ENCODE data around the gene RPTOR.
"Not testable (repeated sequence)": the region's sequence is repeated elsewhere in the genome, so short reads cannot be mapped to it uniquely, and the experiment has no call there.

RPTOR gene

DNA sequence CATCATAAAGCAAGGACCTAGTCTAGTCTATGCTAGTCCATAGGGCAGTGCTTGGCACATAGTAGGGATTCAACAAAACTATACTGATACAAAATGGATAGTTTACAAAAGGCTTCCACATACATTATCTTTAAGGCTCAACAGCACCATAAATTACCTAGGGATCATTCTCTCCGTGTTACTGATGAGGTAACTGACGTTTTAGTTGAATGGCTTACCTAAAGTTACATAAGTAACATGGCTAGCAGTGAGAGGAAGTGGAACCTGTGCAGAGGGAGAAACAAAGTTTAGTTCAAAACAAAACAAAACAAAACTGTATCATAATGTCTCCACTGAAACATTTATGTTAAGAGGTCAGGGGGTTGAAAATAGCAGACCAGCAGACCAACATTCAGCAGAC is 7.9 kb downstream of the RPTOR start:
- DNase-seq: no peak

DNA sequence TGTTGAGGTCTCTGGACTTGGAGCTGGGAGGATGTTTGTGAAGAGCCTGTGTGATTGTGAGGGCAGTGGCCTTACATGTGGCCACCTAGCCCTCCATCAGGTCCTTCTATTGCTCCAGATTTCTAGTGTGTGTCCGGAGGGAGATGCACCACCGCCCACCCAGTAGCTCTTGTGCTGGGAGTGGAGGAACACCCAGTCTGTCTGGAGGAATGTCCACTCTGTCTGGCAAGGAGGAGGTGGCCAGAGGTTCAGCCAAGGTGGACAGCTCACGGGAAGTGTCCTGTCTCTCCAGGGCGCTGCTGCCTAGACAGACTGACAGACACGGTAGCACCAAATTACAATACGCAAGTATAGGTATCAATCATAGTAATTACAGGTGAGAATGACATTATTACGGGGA is 10.6 kb downstream of the RPTOR start:
- no peak for DNase-seq

DNA sequence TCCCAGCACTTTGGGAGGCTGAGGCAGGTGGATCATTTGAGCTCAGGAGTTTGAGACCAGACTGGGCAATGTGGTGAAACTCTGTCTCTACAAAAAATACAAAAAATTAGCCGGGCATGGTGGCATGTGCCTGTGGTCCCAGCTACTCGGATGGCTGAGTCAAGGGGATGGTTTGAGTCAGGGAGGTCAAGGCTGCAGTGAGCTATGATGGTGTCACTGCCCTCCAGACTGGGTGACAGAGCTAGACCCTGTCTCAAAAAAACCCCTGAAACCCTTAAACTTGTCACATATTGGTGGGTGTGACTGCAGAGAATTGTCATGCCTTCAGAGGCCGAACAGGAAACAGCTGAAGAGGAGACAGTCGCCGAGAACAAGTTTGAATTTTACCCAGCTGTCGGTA is 13.4 kb downstream of the RPTOR start:
- no peak for DNase-seq

DNA sequence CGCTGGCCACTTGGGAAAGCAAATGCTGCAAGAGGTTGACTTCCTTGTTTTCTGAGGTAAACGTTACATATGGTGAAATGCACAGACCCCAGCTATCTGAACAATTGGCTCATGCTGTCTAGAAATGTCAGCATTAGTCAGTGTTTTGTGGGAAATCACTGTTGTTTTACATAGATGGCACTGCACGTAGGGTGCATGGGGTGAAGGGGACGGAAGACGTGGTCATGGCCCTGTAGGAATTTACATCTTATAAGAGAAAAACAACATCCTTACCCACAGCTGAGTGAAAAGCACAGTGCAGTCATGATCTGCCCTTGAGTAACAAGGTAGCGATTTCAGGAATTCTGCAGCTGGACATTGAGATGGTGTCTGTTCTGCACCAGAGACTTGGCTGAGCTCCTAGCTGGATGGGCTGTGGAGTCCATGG is 15.2 kb downstream of the RPTOR start:
- no peak for DNase-seq

DNA sequence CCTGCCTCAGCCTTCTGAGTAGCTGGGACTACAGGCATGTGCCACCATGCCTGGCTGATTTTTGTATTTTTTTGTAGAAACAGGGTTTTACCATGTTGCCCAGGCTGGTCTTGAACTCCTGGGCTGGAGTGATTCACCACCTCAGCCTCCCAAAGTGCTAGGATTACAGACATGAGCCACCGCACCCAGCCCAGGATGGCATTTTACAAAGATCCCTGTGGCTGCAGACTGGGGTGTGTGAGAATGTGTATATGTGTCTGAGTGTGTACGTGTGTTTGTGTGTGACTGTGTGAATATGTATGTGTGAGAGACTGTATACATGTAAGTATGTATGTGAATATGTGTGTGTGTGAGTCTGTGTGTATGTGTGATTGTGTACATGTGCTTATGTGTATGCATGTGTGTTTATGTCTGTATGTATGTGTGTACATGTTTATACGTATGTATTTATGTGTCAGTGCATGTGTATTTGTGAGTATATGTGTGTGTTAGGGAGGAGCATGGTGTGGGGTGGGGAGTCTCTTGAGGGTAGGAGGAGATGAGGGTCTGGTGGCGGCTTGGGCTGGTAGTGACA is 17.0 kb downstream of the RPTOR start:
- DNase-seq: no peak

DNA sequence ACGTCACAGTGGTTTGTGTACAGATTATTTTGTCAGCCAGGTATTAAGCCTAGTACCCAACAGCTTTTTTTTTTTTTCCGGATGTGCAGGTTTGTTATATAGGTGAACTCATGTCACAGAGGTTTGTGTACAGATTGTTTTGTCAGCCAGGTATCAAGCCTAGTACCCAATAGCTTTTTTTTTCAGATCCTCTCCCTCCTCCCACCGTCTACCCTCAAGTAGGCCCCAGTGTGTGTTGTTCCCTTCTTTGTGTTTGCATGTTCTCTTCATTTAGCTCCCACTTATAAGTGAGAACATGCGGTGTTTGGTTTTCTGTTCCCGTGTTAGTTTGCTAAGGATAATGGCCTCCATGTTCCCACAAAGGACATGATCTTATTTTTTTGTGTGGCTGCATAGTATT is 19.9 kb downstream of the RPTOR start:
- DNase-seq: no peak

DNA sequence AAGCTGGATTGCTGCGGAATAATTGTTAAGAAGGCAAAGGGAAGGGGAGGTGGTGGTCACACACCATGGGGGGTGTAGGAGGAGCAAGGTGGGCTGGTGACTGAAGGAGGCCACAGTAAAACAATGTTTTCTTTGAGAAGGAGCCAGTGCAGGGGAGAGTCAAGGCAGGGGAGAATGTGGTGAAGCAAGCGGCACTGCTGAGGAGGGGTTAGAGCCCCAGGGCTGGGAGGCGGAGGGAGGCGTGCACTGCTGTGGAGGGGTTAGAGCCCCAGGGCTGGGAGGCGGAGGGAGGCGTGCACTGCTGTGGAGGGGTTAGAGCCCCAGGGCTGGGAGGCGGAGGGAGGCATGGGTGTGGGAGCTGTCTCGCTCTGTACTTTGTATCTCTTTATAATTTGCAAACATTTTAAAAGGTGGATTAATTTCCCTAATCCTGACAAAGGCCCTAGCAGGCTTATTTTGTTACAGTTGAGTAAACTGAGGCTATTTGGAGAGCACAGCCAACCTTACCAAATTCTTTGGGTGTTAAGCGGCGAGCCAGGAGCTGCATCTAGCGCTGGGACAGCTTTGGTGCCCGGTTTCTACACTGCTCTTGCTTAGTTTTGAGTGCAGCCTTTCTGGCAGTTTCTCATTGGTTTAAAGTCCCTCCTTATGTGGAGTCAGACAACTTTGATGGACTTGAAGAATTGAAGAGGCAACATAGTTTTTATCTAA is 20.9 kb downstream of the RPTOR start:
- DNase-seq: no peak

DNA sequence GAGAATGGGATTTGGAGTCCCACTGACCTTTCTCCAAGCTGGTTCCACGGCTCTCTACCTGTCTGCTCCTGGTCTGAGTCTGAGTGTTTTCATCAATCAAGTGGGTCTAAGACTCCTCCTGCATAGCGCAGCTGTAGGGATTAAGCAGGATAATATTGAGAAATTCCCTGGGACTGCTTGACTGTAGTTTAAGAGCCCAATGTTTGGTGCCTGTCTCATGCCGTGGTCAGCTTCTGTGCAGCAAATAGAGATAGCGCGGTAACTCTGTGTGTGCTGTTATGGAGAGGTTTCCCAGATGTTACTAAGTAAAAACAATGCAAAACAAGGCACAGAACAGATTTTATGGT is 21.4 kb downstream of the RPTOR start:
- DNase-seq: no peak

DNA sequence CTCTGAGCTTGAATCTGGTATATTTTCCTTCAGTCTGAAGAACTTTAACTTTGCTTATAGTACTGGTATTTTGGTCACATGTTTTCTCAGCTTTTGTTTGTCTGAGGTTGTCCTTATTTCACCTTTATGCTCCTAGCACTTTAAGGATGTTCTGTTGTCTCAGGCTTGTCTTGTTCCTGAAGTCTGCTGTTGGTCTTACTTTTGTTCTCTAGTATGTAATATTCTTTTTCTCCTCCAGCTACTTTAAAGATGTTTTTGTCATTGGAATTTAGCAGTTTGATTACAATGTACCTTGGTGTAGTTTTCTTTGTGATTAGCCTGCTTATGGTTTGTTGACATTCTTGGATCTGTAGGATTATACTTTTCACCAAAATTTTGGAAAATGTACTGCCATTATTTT is 23.6 kb downstream of the RPTOR start:
- no peak for DNase-seq

DNA sequence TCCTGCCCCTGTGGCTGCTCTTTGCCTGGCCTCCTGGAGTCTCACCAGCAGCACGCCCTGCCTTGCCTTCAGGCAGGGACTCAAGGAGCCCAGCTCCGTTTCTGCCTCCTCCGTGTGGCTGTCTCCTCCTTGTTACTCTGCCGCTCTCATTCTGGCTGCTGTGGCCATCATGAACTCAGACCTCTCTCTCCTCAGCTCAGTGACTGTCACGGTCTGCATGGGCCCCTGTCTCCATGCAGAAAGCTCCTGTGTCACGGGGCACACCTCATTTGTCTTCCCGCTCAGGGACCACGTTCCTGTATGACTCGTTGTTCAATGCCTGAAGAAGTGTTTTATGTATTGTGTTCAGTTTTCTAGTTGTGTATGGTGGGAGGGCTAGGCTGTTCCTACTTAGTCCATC is 25.3 kb downstream of the RPTOR start:
- DNase-seq: no peak

DNA sequence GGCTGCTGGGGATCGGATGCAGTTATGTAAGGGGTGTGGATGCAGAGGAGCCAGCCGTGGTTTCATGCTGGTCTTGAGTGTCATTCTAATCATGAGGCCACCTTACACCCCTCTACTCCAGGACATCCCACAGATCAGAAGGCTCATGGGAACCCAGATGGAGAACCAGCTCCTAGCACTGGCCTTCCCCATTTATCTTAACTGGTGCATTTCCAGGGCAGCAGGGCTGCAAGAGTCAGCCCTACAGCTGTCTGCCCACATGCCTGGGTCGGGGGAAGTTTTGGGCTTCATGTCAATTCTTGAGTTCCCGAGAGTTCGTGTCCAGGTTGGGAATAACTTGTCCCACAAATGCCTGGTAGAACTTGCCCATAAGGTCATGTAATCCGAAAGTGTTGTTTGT is 29.1 kb downstream of the RPTOR start:
- DNase-seq: no peak

DNA sequence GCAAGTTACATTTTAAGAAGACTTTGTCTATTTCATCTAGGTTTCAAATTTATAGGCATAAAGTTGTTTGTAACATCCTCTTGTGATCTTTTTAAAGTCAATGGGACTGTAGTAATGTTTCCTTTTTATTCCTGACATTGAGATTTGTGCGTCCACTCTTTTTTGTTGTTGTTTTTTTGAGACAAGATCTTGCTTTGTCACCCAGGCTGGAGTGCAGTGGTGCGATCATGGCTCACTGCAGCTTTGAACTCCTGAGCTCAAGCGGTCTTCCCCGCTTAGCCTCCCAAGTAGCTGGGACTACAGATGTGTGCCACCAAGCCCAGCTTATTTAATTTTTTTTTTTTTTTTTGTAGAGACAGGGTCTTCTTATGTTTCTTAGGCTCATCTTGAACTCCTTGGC is 29.9 kb downstream of the RPTOR start:
- no peak for DNase-seq

DNA sequence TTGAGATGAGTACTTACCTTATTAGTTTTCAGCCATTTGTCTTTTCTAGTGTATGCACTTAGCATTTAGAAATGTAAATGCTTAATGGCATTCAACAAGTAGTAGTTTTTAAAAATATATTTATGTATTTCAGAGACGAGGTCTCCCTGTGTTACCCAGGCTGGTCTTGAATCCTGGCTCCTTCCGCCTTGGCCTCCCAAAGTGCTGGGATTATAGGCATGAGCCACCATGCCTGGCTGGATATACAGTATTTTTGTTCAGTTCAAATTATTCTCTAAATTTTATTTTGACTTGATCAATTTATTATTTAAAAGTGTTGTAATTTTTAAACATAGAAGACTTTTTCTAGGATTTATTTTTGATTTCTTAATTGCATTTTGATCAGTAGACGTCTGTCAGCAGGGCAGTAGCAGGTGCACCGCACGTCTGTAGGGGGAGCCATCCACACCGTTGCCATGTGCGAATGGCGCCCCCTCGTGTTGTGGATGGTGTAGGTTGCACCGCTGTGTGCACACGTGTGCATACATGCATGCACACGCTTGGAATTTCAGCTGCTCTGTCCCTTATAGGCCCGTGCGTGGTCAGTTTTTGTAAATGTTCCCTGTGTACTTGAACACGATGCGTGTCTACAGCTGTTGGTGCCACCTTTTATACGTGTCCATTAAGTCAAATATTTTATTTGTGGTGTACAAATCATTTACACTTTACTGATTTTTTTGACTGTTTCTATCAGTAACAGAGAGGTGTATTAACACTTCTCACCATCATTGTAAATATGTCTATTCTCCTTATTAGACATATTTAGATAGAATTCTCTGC is 30.6 kb downstream of the RPTOR start:
- peak; percentile 88 for DNase-seq

DNA sequence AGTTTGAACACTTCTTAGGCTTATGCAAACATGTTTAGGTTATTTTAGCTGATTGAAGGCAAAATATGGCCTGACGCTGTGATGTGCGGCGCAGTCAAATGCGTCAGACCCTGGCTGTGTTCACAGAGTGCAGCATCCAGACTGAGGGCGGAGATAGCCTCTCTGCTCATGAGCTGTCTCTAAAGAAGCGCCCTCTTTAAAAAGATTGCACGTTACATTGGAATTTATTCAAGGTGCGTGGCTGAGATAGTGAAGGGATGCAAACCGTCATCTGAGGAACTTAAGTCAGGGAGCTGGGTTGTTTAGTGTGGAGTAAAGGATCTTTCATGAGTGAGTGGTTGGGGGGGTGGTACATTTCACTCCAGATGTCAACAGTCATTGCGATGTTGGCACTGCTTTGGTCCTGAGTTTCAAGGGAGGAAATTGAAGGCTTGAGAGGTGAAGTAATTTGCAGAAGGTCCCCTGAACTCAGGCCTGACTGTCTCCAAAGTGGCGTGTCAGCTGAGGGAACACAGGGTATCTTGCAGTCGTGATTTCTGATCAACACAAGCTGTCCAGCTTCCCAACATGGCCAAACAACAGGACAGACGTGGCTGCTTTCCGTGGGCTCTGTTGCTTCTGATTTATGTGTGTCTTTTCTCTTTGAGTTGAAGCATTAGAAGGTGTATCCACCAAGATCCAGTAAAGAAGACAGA is 33.4 kb downstream of the RPTOR start:
- no peak for DNase-seq

DNA sequence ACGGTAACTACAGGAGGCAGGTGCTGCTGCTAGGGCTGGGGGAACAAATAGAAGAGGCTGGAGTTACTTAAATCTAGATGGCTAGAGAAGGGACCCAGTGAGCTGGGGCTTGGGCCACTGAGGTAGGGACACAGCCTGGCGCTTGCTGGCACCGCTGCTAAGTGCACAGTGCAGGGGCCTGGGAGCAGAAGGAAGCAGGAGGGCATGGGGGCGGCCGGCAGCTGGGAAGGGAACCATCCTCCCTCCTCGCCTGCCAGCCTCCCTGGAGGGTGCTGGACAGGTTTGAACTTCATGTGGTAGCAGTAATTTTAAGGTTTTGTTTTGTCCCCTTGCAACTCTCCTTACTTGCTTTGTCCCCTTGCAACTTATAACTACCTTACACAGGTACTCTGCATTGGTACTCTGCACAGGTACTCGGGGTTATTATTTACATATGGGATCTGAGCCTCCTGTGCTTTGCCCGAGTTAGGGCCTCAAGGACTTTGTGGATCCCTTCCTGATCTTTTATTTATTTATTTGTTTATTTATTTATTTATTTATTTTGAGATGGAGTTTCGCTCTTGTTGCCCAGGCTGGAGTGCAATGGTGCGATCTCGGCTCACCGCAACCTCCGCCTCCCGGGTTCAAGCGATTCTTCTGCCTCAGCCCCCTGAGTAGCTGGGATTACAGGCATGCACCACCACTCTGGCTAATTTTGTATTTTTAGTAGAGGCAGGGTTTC is 34.2 kb downstream of the RPTOR start:
- DNase-seq: not testable (repeated sequence)

DNA sequence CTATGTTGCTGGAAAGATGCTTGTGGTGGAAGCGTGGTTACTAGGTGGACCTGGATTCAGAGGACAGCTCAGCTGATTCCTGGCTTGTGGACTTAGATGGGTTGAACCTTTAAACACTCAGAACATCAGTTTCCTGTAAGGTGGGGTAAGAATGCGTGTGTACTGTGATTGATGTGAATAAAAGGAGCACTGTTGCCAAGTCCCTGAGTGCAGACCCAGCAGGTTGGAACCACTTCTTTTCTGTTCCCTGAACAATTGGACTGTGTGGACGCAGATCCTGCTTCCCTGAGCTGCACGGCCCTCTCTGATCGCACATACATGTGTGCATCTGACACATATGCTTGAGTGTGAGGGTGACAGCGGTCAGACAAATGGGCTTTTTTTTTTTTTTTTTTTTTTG is 37.5 kb downstream of the RPTOR start:
- no peak for DNase-seq

DNA sequence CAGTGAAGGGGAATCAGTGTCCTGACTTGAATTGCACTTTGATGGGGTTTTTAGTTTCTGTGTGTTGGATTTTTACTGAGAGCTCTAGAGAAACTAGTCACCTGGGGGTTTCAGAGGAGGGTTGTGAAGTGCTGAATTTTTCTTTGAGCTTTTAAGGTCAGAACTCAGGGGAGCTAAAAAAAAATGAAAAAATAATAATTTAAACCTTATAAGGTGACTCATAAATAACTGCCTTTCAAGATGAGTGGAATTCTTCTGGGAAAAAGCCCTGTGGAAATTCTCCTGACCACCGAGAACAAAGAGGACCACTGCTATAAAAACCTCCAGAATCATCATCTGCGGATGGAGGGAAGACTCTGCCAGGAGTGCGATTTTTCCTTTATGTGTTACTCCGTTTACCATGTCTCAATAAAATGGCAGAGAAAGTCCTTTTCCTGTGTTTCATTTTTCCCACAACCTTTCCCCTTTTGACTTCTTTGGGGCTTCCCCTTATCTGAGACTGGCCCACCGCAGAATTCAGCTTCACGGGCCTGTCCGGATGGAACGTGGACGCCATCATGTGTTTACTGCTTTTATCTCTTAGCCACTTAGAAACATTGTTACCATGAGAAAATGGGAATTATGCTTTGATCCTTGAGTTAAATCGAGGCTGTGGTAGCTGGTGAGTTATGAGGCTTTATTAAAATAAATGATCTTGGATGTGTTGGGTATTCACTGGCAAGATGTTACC is 39.7 kb downstream of the RPTOR start:
- no peak for DNase-seq

DNA sequence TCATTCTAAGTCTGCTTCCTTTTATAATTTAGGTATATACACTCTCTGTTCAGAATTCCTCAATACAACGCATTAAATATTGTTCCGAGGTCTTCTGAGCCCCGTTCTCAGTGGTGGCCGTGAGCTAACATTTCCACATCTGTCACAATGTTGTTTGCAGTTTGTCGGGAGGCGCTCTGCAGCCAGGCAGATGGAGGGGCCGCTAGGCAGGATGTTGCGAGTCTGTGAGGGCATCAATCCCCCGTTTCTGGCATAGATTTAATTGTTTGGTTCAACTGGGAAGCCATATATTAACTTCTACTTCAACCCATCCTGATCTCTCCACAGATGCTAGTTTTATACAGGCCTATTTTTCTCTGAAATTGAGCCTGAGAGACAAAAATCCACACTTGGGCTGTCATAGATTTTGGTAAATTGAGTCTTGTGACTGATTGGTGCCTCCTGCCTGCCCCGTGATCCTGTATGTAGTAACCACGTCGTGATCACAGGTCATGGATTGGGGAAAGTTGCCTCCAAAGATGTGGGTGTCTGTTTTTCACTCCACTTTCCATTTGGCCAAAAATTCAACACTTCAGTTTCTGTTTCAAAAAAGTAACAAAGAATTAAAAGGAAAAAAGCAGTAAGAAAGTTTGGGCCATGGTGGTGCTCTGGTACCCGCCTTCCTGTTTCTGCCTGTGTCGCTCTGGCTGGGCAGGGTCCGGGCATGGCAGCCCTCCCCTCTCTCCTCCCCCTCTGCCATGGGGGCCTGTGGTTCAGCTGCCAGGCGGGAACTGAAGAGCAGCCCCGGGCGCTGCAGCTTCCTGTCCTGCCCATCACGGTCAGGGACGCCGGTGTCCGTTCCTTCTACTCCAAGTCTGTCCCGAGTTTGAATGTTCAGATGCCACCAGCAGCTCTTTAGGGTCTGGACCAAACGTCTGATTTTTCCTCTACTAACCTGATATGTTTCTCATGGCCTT is 41.5 kb downstream of the RPTOR start:
- peak; percentile 70 for DNase-seq

DNA sequence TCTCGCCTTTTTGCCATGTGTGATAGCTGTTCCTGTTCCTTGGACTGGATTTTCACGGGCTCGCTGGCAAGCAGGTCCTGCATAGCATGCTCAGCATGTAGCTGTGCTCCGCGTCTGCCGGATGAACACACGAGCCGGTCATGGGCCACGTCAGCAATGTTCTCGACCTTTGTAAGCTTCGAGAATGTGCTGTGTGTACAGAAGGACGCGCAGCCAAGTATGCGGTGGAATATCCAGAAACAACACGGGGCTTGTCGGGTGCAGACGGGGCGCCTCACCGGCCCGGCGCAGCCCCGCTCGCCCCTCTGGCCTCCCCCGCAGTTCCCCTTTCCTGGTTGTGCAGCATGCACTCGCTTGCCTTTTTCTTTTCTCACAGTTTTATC is 42.2 kb downstream of the RPTOR start:
- DNase-seq: no peak

DNA sequence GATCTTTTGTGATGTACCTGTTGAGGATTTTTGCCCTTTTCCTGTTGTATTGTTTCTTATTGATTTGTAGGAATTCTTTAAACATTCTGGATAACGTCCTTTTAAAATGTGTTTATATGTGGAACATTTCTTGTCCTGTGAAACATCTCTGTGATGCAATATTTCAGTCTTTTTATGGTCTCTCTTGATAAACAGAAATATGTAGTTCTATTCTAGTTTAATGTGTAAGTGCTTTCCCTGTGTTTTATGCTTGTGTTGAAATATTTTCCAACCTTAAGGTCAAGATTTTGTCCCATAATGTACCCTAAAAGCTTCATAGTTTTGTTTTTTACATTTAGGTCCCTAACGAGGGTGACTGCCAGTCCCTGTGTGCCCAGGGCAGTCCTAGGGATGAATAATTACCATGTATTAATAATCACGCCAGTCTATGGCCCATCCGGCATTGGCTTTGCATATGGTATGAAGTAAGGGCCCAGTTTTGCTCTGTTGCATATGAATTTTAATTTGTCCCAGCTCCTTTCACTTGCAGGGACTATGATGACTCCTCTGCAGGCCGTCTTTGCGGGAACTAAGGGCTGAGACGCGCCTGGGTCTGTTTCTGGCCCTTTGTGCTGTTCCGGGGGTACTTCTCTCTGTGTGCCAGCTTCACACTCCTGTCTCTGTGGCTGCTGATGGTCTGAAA is 44.2 kb downstream of the RPTOR start:
- DNase-seq: no peak

DNA sequence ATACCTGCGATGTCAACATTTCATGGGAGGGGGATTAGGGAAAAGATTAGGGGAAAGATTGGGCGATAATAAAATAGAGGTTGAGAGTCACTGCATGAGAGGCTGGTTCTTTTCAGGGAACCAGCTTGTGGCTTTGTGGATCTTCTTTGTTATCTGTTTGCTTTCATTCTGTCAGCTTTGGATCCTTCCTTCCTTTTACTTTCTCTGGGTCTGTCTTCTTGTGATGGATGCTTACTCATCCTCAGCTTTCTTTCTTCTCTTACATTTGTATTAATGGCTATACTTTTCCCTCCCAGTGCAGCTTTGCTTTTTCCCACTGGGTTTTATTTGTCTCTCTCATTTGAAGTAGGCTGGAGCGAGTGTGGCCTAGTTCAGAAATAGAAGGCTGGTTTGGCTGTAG is 47.1 kb downstream of the RPTOR start:
- no peak for DNase-seq

Measured in NCI-H1694 treated with DMSO at 0.1 percent for 48 hours (cell line).